ENCODE measurements around the gene SLC39A5.
"Not testable (repeated sequence)": the region's sequence is repeated elsewhere in the genome, so short reads cannot be mapped to it uniquely, and the experiment has no call there.

SLC39A5 gene

GRCh38 chr12:56247923-56248322, 18.1 kb downstream of the SLC39A5 start:
- no peak for DNase-seq

GRCh38 chr12:56248711-56249110, 18.9 kb downstream of the SLC39A5 start:
- DNase-seq = no peak

DNA sequence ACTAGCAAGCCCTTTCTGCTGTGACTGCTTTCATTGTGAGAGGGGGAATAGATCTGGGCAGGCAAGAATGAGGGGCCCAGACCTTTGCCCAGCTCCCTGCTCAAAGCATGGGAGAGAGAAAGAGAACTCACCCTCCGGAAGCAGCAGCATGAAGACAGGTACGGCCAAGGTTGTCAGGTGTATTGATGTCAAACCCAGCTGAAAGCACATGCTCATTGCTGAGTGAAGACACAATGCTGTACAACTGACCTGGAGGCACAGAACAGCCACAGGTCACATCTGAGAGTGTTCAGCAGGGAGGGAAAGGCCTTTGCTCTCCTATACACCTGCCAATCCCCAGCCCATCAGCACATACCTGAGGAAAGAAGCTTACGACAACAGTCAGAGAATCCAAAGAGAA, 22.8 kb downstream of the SLC39A5 start:
- DNase-seq = no peak

DNA sequence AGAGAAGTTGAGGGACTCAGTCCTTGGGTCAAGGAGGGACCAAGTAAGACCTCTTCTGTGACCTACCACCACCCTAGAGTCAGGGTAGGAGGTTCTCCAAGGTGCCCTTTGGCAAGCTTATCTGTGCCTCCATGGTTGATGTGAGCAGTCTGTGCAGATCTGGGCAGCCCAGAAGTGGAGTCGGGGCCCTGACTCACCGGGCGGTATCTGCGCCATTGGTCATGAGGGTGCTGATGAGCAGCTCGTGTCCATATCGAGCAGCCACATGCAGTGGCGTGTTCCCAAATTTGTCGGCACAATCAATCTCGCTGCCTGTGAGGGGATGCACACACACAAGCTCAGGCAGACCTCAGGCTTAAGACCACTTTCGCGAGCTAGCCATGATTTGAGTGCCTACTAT, 23.2 kb downstream of the SLC39A5 start:
- no peak for DNase-seq

DNA sequence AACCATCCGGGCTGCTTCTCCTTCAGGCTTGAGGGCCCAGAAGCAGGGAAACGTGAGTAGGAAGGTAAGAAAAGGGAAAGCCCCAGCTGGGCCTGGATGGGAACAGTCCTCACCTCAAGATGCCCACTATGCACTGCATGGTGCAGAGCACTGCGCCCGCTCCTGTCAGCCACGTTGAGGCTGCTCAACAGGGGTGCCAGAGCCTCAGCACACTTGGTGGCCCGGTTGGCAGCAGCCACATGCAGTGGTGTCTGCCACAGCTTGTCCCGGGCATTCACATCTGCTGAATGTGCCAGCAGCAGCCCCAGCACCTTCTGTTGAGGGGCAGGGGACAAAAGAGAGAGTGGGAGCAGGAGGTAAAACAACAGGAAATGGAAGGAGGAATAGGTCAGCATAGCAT, 25.8 kb downstream of the SLC39A5 start:
- no peak for DNase-seq

DNA sequence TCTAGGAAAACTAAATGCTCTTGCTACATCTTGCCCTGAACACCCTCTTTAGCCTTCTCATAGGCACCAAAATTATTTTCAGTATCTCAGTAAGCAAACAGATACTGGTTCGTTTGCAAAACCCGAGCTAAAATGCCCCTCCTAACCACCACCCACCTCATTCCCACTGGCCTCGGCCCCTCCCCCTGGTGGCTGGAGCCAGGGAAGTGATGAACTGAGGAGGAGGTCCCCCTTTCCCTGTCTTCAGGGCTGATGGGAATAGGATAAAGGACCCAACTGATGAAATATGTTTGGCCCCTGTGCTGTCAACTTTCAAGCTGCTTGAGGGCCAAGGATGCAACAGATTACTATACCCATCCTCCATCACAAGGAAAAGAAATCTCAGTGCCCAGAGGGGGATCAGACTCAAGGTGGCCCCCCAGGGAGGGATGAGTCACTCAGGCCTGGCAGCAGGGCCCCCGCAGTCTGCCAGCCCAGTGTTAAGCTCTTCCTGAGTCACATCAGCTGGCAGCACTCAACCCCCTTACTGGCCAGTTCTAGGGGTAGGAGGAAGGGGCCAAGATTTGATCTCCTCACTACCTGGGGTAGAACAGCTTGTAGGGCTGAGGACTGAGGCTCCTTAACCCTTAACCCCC, 26.6 kb downstream of the SLC39A5 start:
- no peak for DNase-seq

DNA sequence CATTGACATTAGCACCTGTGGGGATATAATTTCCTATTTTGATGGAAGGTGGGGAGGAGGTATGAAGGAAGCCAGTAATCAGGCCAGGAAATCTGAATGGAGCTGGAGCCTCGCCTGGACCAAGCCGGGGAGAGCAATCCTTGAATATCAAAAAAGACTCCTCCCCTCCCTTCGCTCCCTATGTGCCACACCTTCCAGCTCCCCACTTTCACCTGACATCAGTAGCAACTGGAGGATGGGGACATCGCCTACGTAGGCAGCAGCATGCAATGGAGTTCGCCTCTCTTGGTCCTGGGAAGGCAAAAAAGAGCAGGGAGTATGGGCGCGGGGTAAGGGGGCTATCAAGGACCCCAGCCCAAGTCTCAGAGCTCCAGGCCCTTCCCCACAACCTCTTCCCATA, 27.2 kb downstream of the SLC39A5 start:
- DNase-seq = no peak

GRCh38 chr12:56257491-56258067, 27.7 kb downstream of the SLC39A5 start:
- no peak for DNase-seq

DNA sequence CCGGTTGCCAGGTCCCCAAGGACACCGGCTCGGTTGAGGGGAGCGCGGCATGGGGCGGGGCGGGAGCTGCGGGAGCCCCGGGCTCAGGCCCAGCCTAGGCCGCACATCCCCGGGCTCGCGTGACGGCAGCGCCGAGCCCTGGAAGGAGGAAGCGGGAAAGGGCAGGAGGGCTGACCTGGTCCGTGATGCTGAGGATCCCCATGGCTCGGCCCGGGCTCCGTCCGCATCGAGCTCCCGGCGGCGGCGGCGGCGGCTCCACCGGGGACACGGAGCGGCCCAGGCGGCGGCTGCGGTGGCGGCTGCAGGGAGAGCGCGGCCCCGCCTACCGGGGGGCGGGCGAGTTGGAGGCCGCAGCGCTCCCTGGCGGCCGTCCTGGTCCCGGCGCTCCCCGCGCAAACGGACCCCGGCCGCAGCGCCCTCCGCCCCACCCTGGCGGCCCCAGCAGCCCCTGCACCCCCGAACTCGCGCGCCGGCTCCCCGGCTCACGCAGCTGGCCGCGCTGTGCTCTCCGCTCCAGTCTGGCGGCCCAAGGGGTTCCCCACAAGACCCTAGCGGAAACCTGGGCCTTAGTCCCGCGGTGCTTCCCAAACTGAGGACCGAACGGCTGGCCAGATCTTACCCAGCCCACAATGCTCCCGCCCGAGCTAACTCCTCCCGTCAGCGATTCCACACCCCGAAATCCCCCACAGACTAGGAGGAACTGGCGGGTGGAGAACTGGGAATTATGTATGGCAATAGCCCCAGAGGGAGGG, 28.4 kb downstream of the SLC39A5 start, which contains the start of gene ANKRD52:
Gene ANKRD52, minus strand, starts transcription at position 317 of the 752 bp plus-strand sequence. Its CDS starts 115 bp downstream, at position 202.
- peak; percentile 66 to 86 (median 75) for DNase-seq

DNA sequence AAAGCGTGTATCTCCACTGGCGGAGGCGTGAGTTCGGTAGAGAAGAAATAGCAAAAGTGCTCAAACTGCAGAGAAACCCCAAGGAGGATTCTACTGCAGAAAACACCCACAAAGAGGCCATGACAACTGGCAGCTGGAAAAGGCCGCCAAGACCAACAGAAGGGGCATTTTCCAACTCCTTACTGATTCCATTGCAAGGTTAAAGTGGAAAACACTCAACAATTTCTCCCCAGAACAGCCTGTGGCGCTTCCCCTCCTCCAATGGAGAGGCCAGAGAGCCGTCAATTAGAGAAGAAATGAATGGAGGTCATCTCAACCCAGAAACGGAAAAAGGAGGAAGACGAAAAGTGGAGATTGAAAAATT, 29.0 kb downstream of the SLC39A5 start:
- DNase-seq = peak in 1 of 5 experiments; percentile 38

DNA sequence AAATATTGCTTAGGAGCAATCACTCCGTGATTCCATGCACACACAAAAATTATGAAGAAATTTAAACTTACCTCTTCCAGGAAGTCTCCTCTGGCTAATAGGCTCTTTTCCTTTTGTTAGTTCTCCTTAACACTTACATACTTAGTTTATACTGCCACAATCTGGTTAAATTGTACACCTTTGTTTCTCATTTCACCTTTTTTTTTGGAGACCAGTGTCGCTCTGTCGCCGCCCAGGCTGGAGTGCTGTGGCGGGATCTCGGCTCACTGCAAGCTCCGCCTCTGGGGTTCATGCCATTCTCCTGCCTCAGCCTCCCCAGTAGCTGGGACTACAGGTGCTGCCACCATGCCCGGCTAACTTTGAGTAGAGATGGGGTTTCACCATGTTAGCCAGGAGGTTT, 30.5 kb downstream of the SLC39A5 start:
- DNase-seq = no peak

DNA sequence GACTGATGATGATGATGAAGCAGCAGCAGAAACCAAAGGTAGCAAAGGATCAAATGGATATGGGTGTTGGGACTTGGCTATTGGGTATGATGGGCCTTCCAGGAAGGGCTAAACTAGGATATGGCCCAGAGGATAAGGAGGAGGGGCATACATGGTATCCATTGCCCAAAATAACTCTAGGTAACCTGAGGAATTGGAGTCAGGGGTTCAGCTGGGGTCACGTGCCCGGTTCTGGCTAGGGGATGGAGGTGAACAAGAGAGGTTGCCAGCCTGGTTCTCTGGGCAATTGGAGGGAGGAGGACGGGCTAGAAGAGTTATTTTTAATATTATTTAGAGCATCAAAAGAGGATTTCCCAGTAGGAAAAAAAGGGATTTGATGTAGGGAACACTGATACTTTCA, 31.1 kb downstream of the SLC39A5 start:
- no peak for DNase-seq

DNA sequence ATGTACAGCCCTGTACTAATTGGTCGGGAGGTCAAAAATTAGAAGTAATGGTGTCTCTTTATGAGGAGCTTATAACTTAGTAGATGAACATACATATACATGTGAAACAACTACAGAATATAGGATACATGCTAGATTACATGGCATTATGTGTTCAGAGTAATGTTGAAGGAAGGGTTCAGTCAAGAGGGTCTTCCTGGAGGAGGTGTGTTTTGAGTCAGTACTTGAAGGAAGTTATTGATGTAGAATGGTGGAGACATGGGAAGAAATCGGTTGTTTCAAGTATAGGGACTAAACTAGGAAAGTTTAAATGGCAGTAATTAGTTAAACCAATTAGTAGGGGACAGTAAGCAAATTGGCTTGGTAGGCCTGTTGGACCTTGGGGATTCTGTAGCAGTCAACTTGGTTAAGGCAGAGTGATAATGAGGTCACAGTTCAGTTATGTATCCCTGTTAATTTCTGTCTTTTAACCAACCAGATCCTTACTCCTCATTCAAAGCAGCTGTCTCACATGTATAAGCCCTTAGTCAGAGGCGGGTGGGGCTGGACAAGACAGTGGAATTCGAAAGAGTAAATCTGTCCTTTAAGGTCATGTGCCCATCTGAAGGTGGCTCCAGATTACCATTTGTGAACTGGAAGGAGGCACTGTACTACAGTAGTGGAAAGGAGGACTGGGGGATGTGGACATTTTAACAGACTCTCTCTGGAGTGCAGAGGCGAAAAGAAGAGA, 31.8 kb downstream of the SLC39A5 start:
- no peak for DNase-seq

GRCh38 chr12:56262955-56263354, 33.1 kb downstream of the SLC39A5 start:
- peak in 1 of 5 experiments; percentile 22 for DNase-seq

- DNase-seq = not testable (repeated sequence)
Observed at GRCh38 chr12:56266068-56266692, 36.3 kb downstream of the SLC39A5 start.

- peak; percentile 71 to 90 (median 88) for DNase-seq
Observed at GRCh38 chr12:56266693-56267442, 37.0 kb downstream of the SLC39A5 start, which contains the start of gene COQ10A. TSS of gene COQ10A (plus strand) at chr12:56266942. CDS start at chr12:56267119, 177 bp downstream.

GRCh38 chr12:56267443-56268071, 37.7 kb downstream of the SLC39A5 start:
- DNase-seq = no peak

GRCh38 chr12:56271031-56271430, 41.2 kb downstream of the SLC39A5 start:
- DNase-seq = no peak

- DNase-seq = not testable (repeated sequence)
Observed at GRCh38 chr12:56272468-56272867, 42.6 kb downstream of the SLC39A5 start.

- DNase-seq = no peak
Observed at GRCh38 chr12:56274299-56274698, 44.4 kb downstream of the SLC39A5 start.

GRCh38 chr12:56278905-56279304, 49.1 kb downstream of the SLC39A5 start:
- DNase-seq = no peak

Data from T-helper 2 cell (primary cell).